Motor neuron (in vitro differentiated cells): Measurements from ENCODE around the gene TLR9. TPM values are rescaled to one million over a fixed set of nuclear protein-coding genes. Genes with fewer than 3 reads are reported as not detected.
A peak's percentile ranks its signal among the peaks of the same experiment; 100 is the strongest.

Source experiments
- ATAC-seq, 8 experiments: fragments of 200-7000 bp; cut with Tn5 transposase; replicated peaks in 6 of 8; 2 replicates each; pipeline ENCODE4 v1.8.0; 2021; ENCODE audit warnings: mild to moderate bottlenecking in 8 of 8, moderate library complexity in 8 of 8
- H3K27ac ChIP-seq, 2 donors: fragments of 250-450 bp; sonication (Bioruptor Pico); 2 replicates each; pipeline ENCODE4 v1.9.0; 2021; ENCODE audit warnings: antibody characterized with exemption in 2 of 2, mild to moderate bottlenecking in 2 of 2, moderate library complexity in 1 of 2
- H3K4me1 ChIP-seq, 2 donors: fragments of 250-450 bp; sonication (Bioruptor Pico); replicated peaks in 1 of 2; 2 replicates each; pipeline ENCODE4 v1.6.1; 2021; ENCODE audit warnings: antibody characterized with exemption in 2 of 2, mild to moderate bottlenecking in 2 of 2, moderate library complexity in 1 of 2
- H3K4me3 ChIP-seq, 5 donors: fragments of 250-450 bp; sonication (Bioruptor Pico); 2 replicates each; pipeline ENCODE4 v1.9.0; 2021; ENCODE audit warnings: antibody characterized with exemption in 5 of 5, mild to moderate bottlenecking in 5 of 5, moderate library complexity in 4 of 5
- WGBS, 10 experiments: fragments of 450-650 bp; shearing (Covaris generic); methylation state at CpG; one replicate each; pipeline ENCODE4 v1.0.0; 2022; 5-methylcytosine and 5-hydroxymethylcytosine counted together
- in situ Hi-C, 9 experiments: fragments of 400-800 bp; cut with MboI; loops; one replicate each; pipeline ENCODE4 v1.15.0; 2021; ENCODE audit warnings: low sequenced_read_pairs in 9 of 9, low pct_unique_long_range_greater_than_20kb in 2 of 9; ENCODE audit not compliant: unreplicated experiment in 9 of 9
- total RNA-seq, 8 experiments: library from RNA; unstranded; fragments of 300-600 nt; gene quantifications; 2 replicates each; pipeline versions ENCODE4 v1.2.3 to v1.2.4, GENCODE V29; 2022

TLR9 gene
- total RNA-seq, 8 experiments from 2014 or later = 0.08 to 0.29 (median 0.17) TPM; not detected in 2

- H3K27ac ChIP-seq = no peak within 1 kb of the TSS
- peak; percentile 44 to 80 (median 58) for ATAC-seq
- 0 to 23% (median 19%) methylated on average over 6 to 21 of the region's 98 CpGs; no CpG with 5 or more reads in 7 of the 10 experiments for WGBS, 10 experiments
- H3K4me1 ChIP-seq = peaks cover 9 to 22% of the 10 kb centered on the region in 2 donors
- in situ Hi-C loops = no loop called here
- peak within 1 kb of the TSS; percentile 15 to 29 (median 22) for H3K4me3 ChIP-seq
Observed at GRCh38 chr3:52245322-52246263, 20.1 kb upstream of the TLR9 start, which contains the start of gene PPM1M. Gene PPM1M (plus strand): TSS chr3:52245759. CDS start chr3:52245825, 66 bp downstream.

DNA sequence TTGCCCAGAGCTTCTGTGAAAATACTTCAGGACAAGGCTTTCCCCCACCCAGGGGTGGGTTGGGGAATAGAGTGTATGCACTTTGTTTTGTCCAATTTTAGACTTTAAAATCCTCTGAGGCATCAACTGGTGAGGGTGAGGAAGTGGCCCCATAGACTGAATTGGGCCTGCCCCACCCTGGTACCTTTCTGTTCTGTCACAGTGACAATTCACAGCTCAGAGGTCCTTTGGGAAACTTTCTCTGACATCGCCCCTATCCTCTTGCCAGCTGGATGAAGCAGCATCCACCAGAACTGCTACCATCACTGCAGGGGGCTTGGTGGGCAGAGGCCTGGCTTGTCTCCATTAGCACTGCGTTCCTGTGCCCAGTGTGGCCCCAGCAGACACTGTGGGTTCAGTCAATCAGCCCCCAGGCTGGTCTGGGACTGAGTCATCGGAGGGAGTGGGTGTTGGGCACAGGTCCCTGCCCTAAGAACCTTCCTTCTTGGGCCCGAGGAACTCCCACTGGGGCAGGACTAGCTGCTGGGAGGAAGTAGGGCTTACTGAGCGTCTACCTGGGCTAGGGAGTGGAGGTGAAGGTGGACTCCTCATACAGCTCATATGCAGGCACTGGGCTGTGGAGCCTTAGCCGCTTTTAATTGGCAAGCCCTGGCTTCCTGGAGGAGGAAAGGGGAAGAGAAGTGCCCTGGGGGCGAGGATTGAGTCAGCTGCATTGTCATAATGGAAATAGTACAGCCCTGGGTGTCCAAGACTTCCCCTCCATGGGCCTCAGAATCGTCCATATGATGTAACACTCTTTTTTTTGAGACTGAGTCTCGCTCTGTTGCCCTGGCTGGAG, 18.6 kb upstream of the TLR9 start:
- Histone ChIP-seq H3K27ac (no peak overlapping the region), H3K4me1 (peaks cover 17 to 32% of the 10 kb centered on the region in 2 donors), H3K4me3 (no peak overlapping the region)
- in situ Hi-C loops = no loop called here
- ATAC-seq = peak in 3 of 8 experiments; percentile 4 to 14 (median 6)
- 36 to 100% (median 67%) methylated on average over 1 to 5 of the region's 9 CpGs; no CpG with 5 or more reads in 5 of the 10 experiments for WGBS, 10 experiments

DNA sequence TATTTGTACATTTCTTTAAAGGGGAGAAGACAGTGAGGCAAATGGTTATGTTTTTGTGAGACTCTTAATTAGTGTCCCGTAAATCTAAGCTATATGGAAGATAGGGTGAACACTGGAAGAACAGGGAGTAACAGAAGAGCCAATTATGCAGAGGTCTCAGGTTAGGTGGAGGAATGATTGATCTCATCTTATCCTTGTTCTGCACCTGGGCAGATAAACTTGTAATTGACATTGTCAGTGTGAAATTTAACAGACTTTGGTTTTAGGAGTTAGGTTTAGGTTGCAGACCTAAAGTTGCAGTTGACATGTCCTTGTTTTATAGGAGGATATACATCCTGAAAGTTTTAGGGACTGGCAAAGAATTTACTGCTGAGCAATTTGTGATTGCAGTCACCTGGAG, 16.6 kb upstream of the TLR9 start:
- peaks cover 30 to 39% of the 10 kb centered on the region in 2 donors for H3K4me1 ChIP-seq
- WGBS, 10 experiments = 57 to 100% (median 100%) methylated on average over 1 of the region's 1 CpG; no CpG with 5 or more reads in 3 of the 10 experiments
- no peak overlapping the region for H3K4me3 ChIP-seq
- ATAC-seq = no peak
- H3K27ac ChIP-seq = no peak overlapping the region
- in situ Hi-C loops = no loop called here

DNA sequence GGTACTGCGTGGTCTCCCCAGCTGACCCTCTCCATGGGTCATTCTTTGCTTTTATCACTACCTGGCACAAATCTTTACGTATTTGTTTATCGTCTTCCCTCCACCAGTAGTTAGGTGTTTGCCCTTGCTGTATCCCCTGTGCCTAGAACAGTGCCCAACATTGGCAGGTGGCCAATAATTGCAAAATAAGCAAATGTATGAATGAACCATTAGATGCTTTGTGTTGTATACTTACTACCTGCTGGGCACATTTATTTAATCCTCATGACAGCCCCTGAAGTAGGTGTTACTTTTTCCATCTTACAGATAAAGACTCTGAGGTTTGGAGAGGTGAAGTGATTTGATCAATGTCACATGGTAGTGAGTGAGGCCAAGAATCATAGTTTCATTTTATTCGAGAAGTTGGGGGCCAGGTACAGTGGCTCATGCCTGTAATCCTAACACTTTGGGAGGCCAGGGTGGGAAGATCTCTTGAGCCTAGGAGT, 15.5 kb upstream of the TLR9 start:
- Histone ChIP-seq H3K4me1 (peaks cover 39 to 45% of the 10 kb centered on the region in 2 donors), H3K4me3 (no peak overlapping the region), H3K27ac (peak overlapping the region; percentile 52 to 93)
- in situ Hi-C loops = no loop called here
- WGBS, 10 experiments = 54 to 100% (median 82%) methylated on average over 1 to 4 of the region's 4 CpGs; no CpG with 5 or more reads in 4 of the 10 experiments
- ATAC-seq = no peak

- in situ Hi-C loops = no loop called here
- H3K27ac ChIP-seq = peak overlapping the region; percentile 79 to 93
- ATAC-seq = peak; percentile 31 to 58 (median 49)
- peak overlapping the region in 3 of 5 donors; percentile 60 to 87 (median 72) for H3K4me3 ChIP-seq
- peaks cover 38% of the 10 kb centered on the region in 2 donors for H3K4me1 ChIP-seq
- WGBS, 10 experiments = no CpG with 5 or more reads among the region's 1 CpG
Observed at GRCh38 chr3:52240059-52240885, 14.8 kb upstream of the TLR9 start.

DNA sequence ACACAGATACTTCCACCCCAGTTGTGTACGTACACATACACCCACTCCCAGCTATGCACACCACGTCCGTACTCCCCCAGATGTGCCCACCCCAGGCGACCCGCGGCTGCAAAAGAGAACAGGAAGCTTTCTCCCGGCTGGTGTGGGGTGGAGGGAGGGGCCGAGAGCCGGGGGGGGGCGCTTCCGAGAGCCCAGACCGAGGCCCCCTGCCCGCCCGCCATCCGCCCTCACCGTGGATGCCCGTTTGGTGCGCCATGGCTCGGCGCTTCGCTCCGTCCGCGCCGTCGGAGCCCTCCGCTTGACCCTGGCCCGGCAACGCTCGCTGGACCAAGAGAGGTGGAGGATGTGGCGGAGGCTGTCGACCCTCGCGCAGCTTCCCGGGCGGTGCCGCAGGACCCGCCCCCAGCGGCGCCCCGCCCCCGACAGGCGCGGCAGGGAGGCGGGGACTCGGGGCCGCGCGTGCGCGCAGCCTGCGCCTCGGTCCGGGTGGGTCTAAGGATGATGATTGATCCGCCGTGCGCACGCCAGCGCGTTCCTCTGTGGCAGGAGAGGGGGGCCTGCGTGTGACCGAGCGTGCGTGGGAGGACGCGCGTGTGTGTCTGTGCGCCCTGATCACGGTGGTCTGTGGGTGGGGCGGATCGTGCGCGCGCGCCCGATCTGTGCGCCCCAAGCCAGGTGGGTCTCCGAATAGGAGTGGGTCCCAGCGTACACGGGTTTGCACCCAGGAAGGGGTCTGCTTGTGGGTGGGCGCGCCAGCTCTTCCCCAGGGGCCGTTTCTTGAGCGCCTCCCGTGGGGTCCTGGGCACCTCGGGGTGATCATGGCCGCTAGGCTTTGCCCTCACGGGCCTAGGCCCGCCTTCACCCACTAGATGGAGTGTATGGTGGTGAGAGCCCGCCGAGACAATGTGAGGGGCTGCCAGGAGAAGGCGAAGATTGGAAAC, 13.6 kb upstream of the TLR9 start, which contains the start of gene TWF2:
Gene TWF2 (minus strand): TSS at position 398 of the 941 bp plus-strand sequence. CDS start 142 bp downstream, at position 256.
- in situ Hi-C loops = no loop called here
- peaks cover 34 to 35% of the 10 kb centered on the region in 2 donors for H3K4me1 ChIP-seq
- WGBS, 10 experiments = 0 to 20% (median 0%) methylated on average over 1 to 7 of the region's 92 CpGs; no CpG with 5 or more reads in 4 of the 10 experiments
- ATAC-seq = peak; percentile 54 to 88 (median 84)
- H3K4me3 ChIP-seq = peak within 1 kb of the TSS; percentile 60 to 96 (median 80)
- peak within 1 kb of the TSS; percentile 82 to 93 for H3K27ac ChIP-seq

- Histone ChIP-seq H3K27ac (peak overlapping the region; percentile 82 to 93), H3K4me1 (peaks cover 34 to 35% of the 10 kb centered on the region in 2 donors), H3K4me3 (peak overlapping the region; percentile 60 to 96 (median 80))
- ATAC-seq = peak in 3 of 8 experiments; percentile 0 to 2 (median 1)
- 0 to 50% (median 23%) methylated on average over 1 to 6 of the region's 11 CpGs; no CpG with 5 or more reads in 6 of the 10 experiments for WGBS, 10 experiments
- in situ Hi-C loops = no loop called here
Observed at GRCh38 chr3:52238193-52238760, 12.8 kb upstream of the TLR9 start.

- H3K4me1 ChIP-seq = peaks cover 34 to 38% of the 10 kb centered on the region in 2 donors
- in situ Hi-C loops = no loop called here
- peak overlapping the region in 1 of 2 donors; percentile 93 for H3K27ac ChIP-seq
- H3K4me3 ChIP-seq = peak overlapping the region; percentile 60 to 96 (median 80)
- WGBS, 10 experiments = 0 to 63% (median 30%) methylated on average over 1 to 3 of the region's 8 CpGs; no CpG with 5 or more reads in 7 of the 10 experiments
- peak; percentile 12 to 70 (median 18) for ATAC-seq
Observed at GRCh38 chr3:52237657-52238172, 12.3 kb upstream of the TLR9 start.

- Histone ChIP-seq H3K4me3 (peak overlapping the region in 2 of 5 donors; percentile 60 to 72), H3K4me1 (peaks cover 34 to 38% of the 10 kb centered on the region in 2 donors), H3K27ac (peak overlapping the region in 1 of 2 donors; percentile 93)
- in situ Hi-C loops = no loop called here
- WGBS, 10 experiments = 41% methylated on average over 5 of the region's 6 CpGs; no CpG with 5 or more reads in 9 of the 10 experiments
- ATAC-seq = no peak
Observed at GRCh38 chr3:52237006-52237656, 11.7 kb upstream of the TLR9 start.

DNA sequence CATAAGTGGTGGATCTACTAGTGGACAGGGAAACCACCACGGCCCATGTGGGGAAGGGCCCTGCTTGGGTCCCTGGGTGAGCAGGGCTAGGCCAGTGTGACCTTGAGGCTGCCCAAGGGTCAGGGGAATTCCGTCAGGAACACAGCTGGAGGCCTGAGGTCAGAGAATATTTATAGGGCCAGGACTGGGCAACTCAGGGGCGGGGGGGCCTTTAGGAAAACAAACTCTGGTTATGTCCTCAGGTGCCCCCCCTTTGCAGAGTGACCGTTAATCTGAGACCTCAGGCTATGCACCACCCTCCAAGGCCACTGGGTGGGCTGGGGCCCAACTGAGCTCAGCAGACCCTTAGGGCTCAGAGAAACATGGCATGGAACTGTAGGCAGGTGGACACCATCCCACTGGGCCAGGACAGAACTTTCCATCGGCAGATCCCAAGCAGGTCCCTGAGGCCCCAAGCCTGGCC, 11.0 kb upstream of the TLR9 start:
- H3K4me3 ChIP-seq = no peak overlapping the region
- H3K4me1 ChIP-seq = peaks cover 34 to 38% of the 10 kb centered on the region in 2 donors
- 60 to 86% (median 80%) methylated on average over 1 to 3 of the region's 5 CpGs; no CpG with 5 or more reads in 3 of the 10 experiments for WGBS, 10 experiments
- in situ Hi-C loops = no loop called here
- H3K27ac ChIP-seq = no peak overlapping the region
- ATAC-seq = no peak
